Measurements from ENCODE around the gene PMM2. TPM values are rescaled to one million over a fixed set of nuclear protein-coding genes. Genes with fewer than 3 reads are reported as not detected.

Gene PMM2
- total RNA-seq, 4 donors from 2014 or later, result 10.4 to 20.9 (median 16.6) TPM

DNA sequence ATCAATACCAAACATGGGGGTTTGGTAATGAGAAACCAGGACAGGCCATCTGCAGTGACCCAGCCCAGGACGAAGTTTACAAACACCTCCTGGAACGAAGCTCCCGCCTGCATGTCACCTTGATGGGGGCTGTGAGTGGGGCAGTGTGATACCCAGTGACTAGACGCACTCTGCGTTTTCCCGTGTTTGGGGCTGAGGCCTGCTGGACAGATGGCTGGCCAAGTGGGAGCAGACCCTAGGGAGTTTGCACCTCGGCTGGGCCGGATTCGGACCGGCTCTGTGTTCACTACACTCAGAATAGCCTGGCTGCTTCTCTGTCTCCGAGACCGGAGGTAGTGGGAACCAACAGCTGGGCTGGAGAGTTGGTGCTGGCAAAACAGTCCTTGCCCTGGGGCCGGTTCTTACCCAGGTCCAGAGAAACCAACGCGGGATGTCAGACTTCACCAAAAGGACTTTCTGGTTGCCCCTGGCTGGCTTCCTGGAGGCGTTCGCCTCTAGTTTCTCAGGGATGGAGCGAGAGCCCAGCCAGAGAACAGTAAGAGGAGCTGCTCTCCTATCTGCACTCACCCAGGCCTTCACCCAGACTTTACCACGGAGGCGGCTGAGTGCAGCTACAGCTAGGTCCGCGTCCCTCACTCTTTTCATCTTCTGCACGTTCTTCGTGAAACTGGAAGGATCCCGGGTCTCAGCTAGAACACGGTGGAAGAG lies 50.7 kb downstream of the PMM2 start:
- H3K27ac ChIP-seq, result no peak overlapping the region
- intact Hi-C loops (cut with DNase I; ENCODE audit: low total_unique reads) (no loop called here), in situ Hi-C loops (cut with MboI; ENCODE audit: low sequenced_read_pairs in 4 of 4) (no loop called here)
- H3K36me3 ChIP-seq, result peaks cover 0 to 31% of the 10 kb centered on the region in 2 donors
- peaks cover 5 to 7% of the 10 kb centered on the region in 2 donors for H3K4me1 ChIP-seq
- H3K27me3 ChIP-seq, result no peaks in the 10 kb centered on the region
- TF ChIP-seq POLR2A (IDR thresholded peaks at IDR 0.05) (no peak), CTCF (IDR thresholded peaks at IDR 0.05 in 4 of 5, conservative IDR thresholded peaks at IDR 0.05 in 1 of 5) (no peak)
- no peaks in the 10 kb centered on the region for H3K9me3 ChIP-seq
- DNase-seq (no peak), ATAC-seq (no peak)
- no peak overlapping the region for H3K4me3 ChIP-seq

GRCh38 chr16:8848939-8849391 lies 51.3 kb downstream of the PMM2 start:
- ATAC-seq, result no peak
- no peak for TF ChIP-seq POLR2A (IDR thresholded peaks at IDR 0.05)
- TF ChIP-seq CTCF (IDR thresholded peaks at IDR 0.05 in 4 of 5, conservative IDR thresholded peaks at IDR 0.05 in 1 of 5), result no peak
- peaks cover 0 to 37% of the 10 kb centered on the region in 2 donors for H3K36me3 ChIP-seq
- H3K4me3 ChIP-seq, result no peak overlapping the region
- H3K9me3 ChIP-seq, result no peaks in the 10 kb centered on the region
- H3K27ac ChIP-seq, result peak overlapping the region in 1 of 4 donors; percentile 9
- no peaks in the 10 kb centered on the region for H3K27me3 ChIP-seq
- in situ Hi-C loops (cut with MboI; ENCODE audit: low sequenced_read_pairs in 4 of 4), result no loop called here
- DNase-seq, result no peak
- H3K4me1 ChIP-seq, result peaks cover 5 to 7% of the 10 kb centered on the region in 2 donors
- intact Hi-C loops (cut with DNase I; ENCODE audit: low total_unique reads), result no loop called here

DNA sequence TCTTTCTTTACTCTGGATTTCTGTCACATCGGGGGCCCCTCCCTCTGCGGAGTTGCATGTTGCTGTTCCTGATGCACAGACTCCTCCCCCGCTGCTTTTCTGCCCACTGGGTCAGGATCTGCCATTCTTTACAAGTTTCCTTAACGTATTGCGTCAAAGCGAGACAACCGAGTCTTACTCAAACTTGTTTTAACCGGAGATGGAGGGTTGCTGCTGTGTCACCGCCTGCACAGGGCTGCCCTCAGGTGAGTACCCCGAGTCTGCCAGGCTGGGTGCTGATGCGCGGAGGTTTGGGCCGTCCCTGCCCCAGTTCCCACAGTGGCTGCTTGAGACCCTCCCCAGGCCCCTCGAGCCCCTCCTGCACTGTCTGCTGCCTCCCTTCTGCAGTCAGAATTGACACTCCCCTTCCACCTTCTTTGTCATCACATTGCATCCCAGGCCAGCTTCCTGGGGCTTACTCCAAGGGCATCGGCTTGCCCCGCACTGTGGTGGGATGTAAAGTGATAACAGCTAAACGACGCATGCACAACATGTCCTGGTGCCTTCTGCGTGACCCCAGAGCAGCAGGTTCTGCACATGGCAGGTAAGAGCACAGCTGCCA lies 51.9 kb downstream of the PMM2 start:
- in situ Hi-C loops (cut with MboI; ENCODE audit: low sequenced_read_pairs in 4 of 4), result loop anchor here in 1 of 4 donors (10.0 kb wide), 1 partner anchor 45 kb away; no protein-coding TSS in a partner anchor
- peak overlapping the region in 2 of 4 donors; percentile 9 to 46 for H3K27ac ChIP-seq

DNA sequence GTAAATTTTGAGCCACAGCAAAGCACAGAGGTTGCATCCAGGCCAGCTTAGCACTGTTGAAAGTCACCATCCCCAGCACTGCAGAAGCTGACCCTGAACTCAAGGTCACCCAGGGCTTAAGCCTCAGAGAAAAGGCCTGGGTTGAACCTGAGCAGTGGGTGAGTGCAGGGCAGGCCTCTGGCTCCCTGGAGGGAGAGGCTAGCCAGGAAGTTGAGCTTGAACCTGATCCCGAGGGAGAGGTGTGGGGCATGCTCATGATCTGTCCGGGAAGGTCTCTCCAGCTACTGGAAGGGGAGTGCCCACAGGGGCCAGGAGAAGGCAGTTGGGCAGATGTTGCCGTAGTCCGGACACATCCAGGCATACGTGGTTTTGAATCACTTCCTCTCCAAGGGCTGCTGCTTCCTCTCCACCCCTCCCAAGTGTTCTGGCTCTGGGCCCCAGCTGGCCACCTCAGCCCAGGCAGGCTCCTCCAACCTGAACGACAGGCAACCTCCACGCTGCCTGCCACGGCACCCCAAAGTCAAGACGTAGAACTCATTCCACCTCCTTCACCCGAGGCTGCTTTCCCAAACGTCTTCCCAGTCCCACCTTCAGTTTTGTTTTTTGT lies 52.7 kb downstream of the PMM2 start:
- DNase-seq, result peak in 1 of 2 donors; percentile 44
- Histone ChIP-seq H3K36me3 (peaks cover 0 to 49% of the 10 kb centered on the region in 2 donors), H3K27ac (peak overlapping the region; percentile 9 to 63 (median 50)), H3K9me3 (no peaks in the 10 kb centered on the region), H3K4me1 (peaks cover 5 to 7% of the 10 kb centered on the region in 2 donors), H3K27me3 (no peaks in the 10 kb centered on the region), H3K4me3 (no peak overlapping the region)
- ATAC-seq, result peak; percentile 61 to 69
- in situ Hi-C loops (cut with MboI; ENCODE audit: low sequenced_read_pairs in 4 of 4), result loop anchor here in 1 of 4 donors (10.0 kb wide), 1 partner anchor 46 kb away; no protein-coding TSS in a partner anchor
- intact Hi-C loops (cut with DNase I; ENCODE audit: low total_unique reads), result no loop called here
- peak in 1 of 2 donors; percentile 8 for TF ChIP-seq POLR2A (IDR thresholded peaks at IDR 0.05)
- TF ChIP-seq CTCF (IDR thresholded peaks at IDR 0.05 in 4 of 5, conservative IDR thresholded peaks at IDR 0.05 in 1 of 5), result no peak

More for the DNA sequence above, 51.9 kb downstream of the PMM2 start:
- Histone ChIP-seq H3K4me3 (no peak overlapping the region), H3K27me3 (no peaks in the 10 kb centered on the region), H3K9me3 (no peaks in the 10 kb centered on the region), H3K36me3 (peaks cover 0 to 40% of the 10 kb centered on the region in 2 donors), H3K4me1 (peaks cover 5 to 7% of the 10 kb centered on the region in 2 donors)
- no peak for DNase-seq
- intact Hi-C loops (cut with DNase I; ENCODE audit: low total_unique reads), result no loop called here
- no peak for ATAC-seq
- TF ChIP-seq POLR2A (IDR thresholded peaks at IDR 0.05), result no peak
- no peak for TF ChIP-seq CTCF (IDR thresholded peaks at IDR 0.05 in 4 of 5, conservative IDR thresholded peaks at IDR 0.05 in 1 of 5)

Measured in gastrocnemius medialis (tissue), 4 donors.